ENCODE measurements around the gene ATRNL1.

DNA sequence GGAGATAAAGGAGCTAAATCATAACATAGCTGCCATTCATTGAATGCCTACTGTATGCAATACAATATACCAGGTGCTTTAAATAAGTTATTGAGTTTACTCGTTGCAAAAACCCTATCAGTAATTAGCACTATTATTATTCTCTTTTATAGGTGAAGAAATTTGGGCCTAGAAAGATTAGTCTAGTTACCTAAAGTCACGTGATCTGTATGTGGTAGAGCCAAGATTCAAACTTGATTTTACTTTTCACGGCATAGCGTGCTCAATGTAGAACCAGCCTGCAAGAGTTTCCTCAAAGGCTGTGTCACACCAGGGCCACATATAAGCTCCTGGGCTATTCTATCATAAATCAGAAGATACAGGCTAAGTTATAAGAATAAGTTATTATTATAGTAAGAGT lies 740.0 kb downstream of the ATRNL1 start:
- TF ChIP-seq, protein P1, sequence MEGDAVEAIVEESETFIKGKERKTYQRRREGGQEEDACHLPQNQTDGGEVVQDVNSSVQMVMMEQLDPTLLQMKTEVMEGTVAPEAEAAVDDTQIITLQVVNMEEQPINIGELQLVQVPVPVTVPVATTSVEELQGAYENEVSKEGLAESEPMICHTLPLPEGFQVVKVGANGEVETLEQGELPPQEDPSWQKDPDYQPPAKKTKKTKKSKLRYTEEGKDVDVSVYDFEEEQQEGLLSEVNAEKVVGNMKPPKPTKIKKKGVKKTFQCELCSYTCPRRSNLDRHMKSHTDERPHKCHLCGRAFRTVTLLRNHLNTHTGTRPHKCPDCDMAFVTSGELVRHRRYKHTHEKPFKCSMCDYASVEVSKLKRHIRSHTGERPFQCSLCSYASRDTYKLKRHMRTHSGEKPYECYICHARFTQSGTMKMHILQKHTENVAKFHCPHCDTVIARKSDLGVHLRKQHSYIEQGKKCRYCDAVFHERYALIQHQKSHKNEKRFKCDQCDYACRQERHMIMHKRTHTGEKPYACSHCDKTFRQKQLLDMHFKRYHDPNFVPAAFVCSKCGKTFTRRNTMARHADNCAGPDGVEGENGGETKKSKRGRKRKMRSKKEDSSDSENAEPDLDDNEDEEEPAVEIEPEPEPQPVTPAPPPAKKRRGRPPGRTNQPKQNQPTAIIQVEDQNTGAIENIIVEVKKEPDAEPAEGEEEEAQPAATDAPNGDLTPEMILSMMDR (IDR thresholded peaks at IDR 0.05): no peak
- TF ChIP-seq, protein P2, sequence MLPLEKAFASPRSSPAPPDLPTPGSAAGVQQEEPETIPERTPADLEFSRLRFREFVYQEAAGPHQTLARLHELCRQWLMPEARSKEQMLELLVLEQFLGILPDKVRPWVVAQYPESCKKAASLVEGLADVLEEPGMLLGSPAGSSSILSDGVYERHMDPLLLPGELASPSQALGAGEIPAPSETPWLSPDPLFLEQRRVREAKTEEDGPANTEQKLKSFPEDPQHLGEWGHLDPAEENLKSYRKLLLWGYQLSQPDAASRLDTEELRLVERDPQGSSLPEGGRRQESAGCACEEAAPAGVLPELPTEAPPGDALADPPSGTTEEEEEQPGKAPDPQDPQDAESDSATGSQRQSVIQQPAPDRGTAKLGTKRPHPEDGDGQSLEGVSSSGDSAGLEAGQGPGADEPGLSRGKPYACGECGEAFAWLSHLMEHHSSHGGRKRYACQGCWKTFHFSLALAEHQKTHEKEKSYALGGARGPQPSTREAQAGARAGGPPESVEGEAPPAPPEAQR (CRISPR knock-in tag; IDR thresholded peaks at IDR 0.05): no peak
- TF ChIP-seq, protein P3, sequence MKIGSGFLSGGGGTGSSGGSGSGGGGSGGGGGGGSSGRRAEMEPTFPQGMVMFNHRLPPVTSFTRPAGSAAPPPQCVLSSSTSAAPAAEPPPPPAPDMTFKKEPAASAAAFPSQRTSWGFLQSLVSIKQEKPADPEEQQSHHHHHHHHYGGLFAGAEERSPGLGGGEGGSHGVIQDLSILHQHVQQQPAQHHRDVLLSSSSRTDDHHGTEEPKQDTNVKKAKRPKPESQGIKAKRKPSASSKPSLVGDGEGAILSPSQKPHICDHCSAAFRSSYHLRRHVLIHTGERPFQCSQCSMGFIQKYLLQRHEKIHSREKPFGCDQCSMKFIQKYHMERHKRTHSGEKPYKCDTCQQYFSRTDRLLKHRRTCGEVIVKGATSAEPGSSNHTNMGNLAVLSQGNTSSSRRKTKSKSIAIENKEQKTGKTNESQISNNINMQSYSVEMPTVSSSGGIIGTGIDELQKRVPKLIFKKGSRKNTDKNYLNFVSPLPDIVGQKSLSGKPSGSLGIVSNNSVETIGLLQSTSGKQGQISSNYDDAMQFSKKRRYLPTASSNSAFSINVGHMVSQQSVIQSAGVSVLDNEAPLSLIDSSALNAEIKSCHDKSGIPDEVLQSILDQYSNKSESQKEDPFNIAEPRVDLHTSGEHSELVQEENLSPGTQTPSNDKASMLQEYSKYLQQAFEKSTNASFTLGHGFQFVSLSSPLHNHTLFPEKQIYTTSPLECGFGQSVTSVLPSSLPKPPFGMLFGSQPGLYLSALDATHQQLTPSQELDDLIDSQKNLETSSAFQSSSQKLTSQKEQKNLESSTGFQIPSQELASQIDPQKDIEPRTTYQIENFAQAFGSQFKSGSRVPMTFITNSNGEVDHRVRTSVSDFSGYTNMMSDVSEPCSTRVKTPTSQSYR (CRISPR knock-in tag; IDR thresholded peaks at IDR 0.05): no peak
- no peak for TF ChIP-seq ZNF416 (CRISPR knock-in tag; IDR thresholded peaks at IDR 0.05)
- TF ChIP-seq, protein P4, sequence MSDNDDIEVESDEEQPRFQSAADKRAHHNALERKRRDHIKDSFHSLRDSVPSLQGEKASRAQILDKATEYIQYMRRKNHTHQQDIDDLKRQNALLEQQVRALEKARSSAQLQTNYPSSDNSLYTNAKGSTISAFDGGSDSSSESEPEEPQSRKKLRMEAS (CRISPR knock-in tag; IDR thresholded peaks at IDR 0.05): no peak
- no peak for TF ChIP-seq TP53 (CRISPR knock-in tag; IDR thresholded peaks at IDR 0.05)
- no peak for TF ChIP-seq NR2C2 (CRISPR knock-in tag; IDR thresholded peaks at IDR 0.05)
- TF ChIP-seq KAT7 (CRISPR knock-in tag; IDR thresholded peaks at IDR 0.05; ENCODE audit: borderline replicate concordance): no peak
